OCI-LY1 (cell line): ENCODE data around the gene VEPH1.

Experiments used
- H2AFZ ChIP-seq: fragments of 200-600 bp; sonication (generic), shearing (Covaris generic); 2 replicates; pipeline ENCODE4 v1.6.0; 2014; ENCODE audit warnings: antibody characterized with exemption, mild to moderate bottlenecking, low read length
- H3F3A ChIP-seq: fragments of 200-600 bp; sonication (generic), shearing (Covaris generic); 2 replicates; pipeline ENCODE4 v1.6.0; 2014; ENCODE audit warnings: mild to moderate bottlenecking, antibody characterized with exemption, low read length, moderate library complexity; ENCODE audit not compliant: insufficient read depth
- H3K27ac ChIP-seq: fragments of 200-600 bp; sonication (generic); 2 replicates; pipeline ENCODE4 v1.5.1; 2014; ENCODE audit warnings: low read length, mixed run types, mild to moderate bottlenecking, low read depth; ENCODE audit not compliant: poor library complexity, severe bottlenecking
- H3K27me3 ChIP-seq: fragments of 200-600 bp; sonication (generic); 2 replicates; pipeline ENCODE4 v1.6.0; 2014; ENCODE audit warnings: antibody characterized with exemption, mild to moderate bottlenecking, low read length, moderate library complexity; ENCODE audit not compliant: insufficient read depth
- H3K36me3 ChIP-seq: fragments of 200-600 bp; sonication (generic); 2 replicates; pipeline ENCODE4 v1.6.1; 2014; ENCODE audit warnings: mild to moderate bottlenecking, antibody characterized with exemption, low read length, moderate library complexity, mixed read lengths; ENCODE audit not compliant: insufficient read depth
- H3K4me1 ChIP-seq: fragments of 200-600 bp; sonication (generic); 2 replicates; pipeline ENCODE4 v1.5.1; 2014; ENCODE audit warnings: mild to moderate bottlenecking, low read length, moderate library complexity; ENCODE audit not compliant: insufficient read depth, severe bottlenecking
- H3K4me2 ChIP-seq: fragments of 200-600 bp; sonication (generic), shearing (Covaris generic); 2 replicates; pipeline ENCODE4 v1.6.1; 2014; ENCODE audit warnings: low read length
- H3K4me3 ChIP-seq: fragments of 200-600 bp; sonication (generic); 2 replicates; pipeline ENCODE4 v1.5.1; 2014; ENCODE audit warnings: low read length, low read depth, mild to moderate bottlenecking, mixed read lengths; ENCODE audit not compliant: poor library complexity, severe bottlenecking
- H3K79me2 ChIP-seq: fragments of 200-600 bp; shearing (Covaris generic); 2 replicates; pipeline ENCODE4 v1.6.1; 2016; ENCODE audit warnings: mixed run types, low read length, mixed read lengths; ENCODE audit not compliant: insufficient read depth
- H3K9ac ChIP-seq: fragments of 200-600 bp; sonication (generic), shearing (Covaris generic); 2 replicates; pipeline ENCODE4 v1.6.1; 2014; ENCODE audit warnings: mild to moderate bottlenecking, low read length, mixed read lengths
- H3K9me2 ChIP-seq: fragments of 200-600 bp; sonication (generic), shearing (Covaris generic); 2 replicates; pipeline ENCODE4 v1.6.1; 2014; ENCODE audit warnings: low read depth, mild to moderate bottlenecking, low read length, mixed read lengths
- H3K9me3 ChIP-seq: fragments of 200-600 bp; shearing (Covaris generic); 2 replicates; pipeline ENCODE4 v1.6.1; 2014; ENCODE audit warnings: low read length, mixed read lengths
- H4K20me1 ChIP-seq: fragments of 200-600 bp; sonication (generic), shearing (Covaris generic); 2 replicates; pipeline ENCODE4 v1.6.0; 2016; ENCODE audit warnings: mild to moderate bottlenecking, low read length; ENCODE audit not compliant: insufficient read depth
- CTCF ChIP-seq: fragments of 200-600 bp; sonication (generic), shearing (Covaris generic); IDR thresholded peaks from 2 replicates; pipeline ENCODE4 v1.5.1; 2017; ENCODE audit warnings: mild to moderate bottlenecking, antibody characterized with exemption, low read length, moderate library complexity, mixed read lengths
- EZH2 ChIP-seq: fragments of 200-600 bp; sonication (generic), shearing (Covaris generic); IDR thresholded peaks from 2 replicates; pipeline ENCODE4 v1.8.0; 2017; ENCODE audit warnings: borderline replicate concordance, mixed run types, mild to moderate bottlenecking, antibody characterized with exemption, low read length, moderate library complexity, mixed read lengths

The VEPH1 gene

GRCh38 chr3:157265931-157266330 is 237.3 kb downstream of the VEPH1 start:
- no peaks in the 10 kb centered on the region for H3K27me3 ChIP-seq

GRCh38 chr3:157263027-157263426 is 240.2 kb downstream of the VEPH1 start:
- no peak overlapping the region for H3K4me3 ChIP-seq
- no peaks in the 10 kb centered on the region for H4K20me1 ChIP-seq
- H3K9me2 ChIP-seq, result no peaks in the 10 kb centered on the region
- no peaks in the 10 kb centered on the region for H3K4me1 ChIP-seq
- H2AFZ ChIP-seq, result no peak overlapping the region
- H3K9me3 ChIP-seq, result no peaks in the 10 kb centered on the region
- H3K9ac ChIP-seq, result no peak overlapping the region
- H3K36me3 ChIP-seq, result no peaks in the 10 kb centered on the region
- no peaks in the 10 kb centered on the region for H3K27me3 ChIP-seq
- TF ChIP-seq CTCF, result no peak
- TF ChIP-seq EZH2, result no peak
- no peaks in the 10 kb centered on the region for H3F3A ChIP-seq
- no peaks in the 10 kb centered on the region for H3K79me2 ChIP-seq
- no peak overlapping the region for H3K4me2 ChIP-seq
- H3K27ac ChIP-seq, result no peak overlapping the region

More at GRCh38 chr3:157265931-157266330, 237.3 kb downstream of the VEPH1 start:
- Histone ChIP-seq H2AFZ (no peak overlapping the region), H3K27ac (no peak overlapping the region), H3K36me3 (no peaks in the 10 kb centered on the region), H4K20me1 (no peaks in the 10 kb centered on the region), H3K9ac (no peak overlapping the region), H3F3A (no peaks in the 10 kb centered on the region), H3K79me2 (no peaks in the 10 kb centered on the region), H3K4me2 (no peak overlapping the region), H3K4me3 (no peak overlapping the region), H3K9me3 (no peaks in the 10 kb centered on the region), H3K9me2 (no peaks in the 10 kb centered on the region), H3K4me1 (no peaks in the 10 kb centered on the region)
- no peak for TF ChIP-seq EZH2
- TF ChIP-seq CTCF, result no peak

- H3F3A ChIP-seq, result no peaks in the 10 kb centered on the region
- H3K27ac ChIP-seq, result no peak overlapping the region
- H3K9me3 ChIP-seq, result no peaks in the 10 kb centered on the region
- no peak overlapping the region for H3K4me3 ChIP-seq
- H3K36me3 ChIP-seq, result no peaks in the 10 kb centered on the region
- H3K79me2 ChIP-seq, result no peaks in the 10 kb centered on the region
- TF ChIP-seq EZH2, result no peak
- TF ChIP-seq CTCF, result no peak
- no peak overlapping the region for H2AFZ ChIP-seq
- H3K4me1 ChIP-seq, result no peaks in the 10 kb centered on the region
- H3K27me3 ChIP-seq, result no peaks in the 10 kb centered on the region
- no peak overlapping the region for H3K9ac ChIP-seq
- no peaks in the 10 kb centered on the region for H4K20me1 ChIP-seq
- no peaks in the 10 kb centered on the region for H3K9me2 ChIP-seq
- H3K4me2 ChIP-seq, result no peak overlapping the region
Measured at GRCh38 chr3:157261000-157261399, 242.2 kb downstream of the VEPH1 start.
